ENCODE data around the gene KMO.

Gene KMO

DNA sequence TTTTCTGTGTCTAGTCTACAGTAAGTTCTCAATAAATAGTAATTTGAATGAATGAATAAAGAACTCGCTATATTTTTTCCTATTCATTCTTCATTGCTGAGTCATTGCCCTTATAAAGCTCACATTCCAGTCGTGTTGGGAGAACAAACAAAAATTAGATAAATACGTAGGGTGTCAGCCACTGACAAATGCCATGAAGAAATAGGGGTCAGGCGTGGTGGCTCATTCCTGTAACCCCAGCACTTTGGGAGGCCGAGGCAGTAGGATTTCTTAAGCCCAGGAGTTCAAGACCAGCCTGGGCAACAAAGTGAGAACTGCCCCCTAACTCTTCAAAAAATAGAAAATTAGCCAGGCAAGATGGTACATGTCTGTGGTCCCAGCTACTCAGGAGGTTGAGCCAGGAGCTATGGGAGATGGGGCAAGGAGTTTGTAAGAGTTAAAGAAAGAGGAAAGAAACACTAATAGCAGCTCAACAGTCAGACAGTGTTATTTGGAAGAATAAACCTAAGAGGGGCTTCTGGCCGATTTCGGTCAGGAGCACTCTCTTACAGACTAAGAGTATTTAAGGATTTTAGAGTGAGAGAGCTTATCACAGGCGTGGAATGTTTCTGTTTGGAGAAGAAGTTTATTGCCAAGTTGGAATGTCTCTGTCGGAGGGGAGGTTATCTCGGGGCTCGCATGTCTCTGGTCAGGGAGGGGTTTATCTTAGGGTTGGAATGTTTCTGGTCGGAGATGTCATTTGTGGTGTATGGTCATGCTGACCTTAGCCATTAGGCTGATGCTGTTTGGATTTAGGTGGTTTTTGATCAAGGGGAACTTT is 109.8 kb downstream of the KMO start:
- Histone ChIP-seq H3K4me3 (ENCODE audit: low read depth, low read length) (no peak overlapping the region), H3K36me3 (no peaks in the 10 kb centered on the region), H3K27ac (no peak overlapping the region), H3K9me3 (ENCODE audit: severe bottlenecking) (peaks cover 16% of the 10 kb centered on the region), H3K27me3 (ENCODE audit: insufficient read depth, low read depth, severe bottlenecking) (no peaks in the 10 kb centered on the region)
- no peak for DNase-seq
- no peak for TF ChIP-seq CTCF (IDR thresholded peaks at IDR 0.05; ENCODE audit: low read depth, low read length)

DNA sequence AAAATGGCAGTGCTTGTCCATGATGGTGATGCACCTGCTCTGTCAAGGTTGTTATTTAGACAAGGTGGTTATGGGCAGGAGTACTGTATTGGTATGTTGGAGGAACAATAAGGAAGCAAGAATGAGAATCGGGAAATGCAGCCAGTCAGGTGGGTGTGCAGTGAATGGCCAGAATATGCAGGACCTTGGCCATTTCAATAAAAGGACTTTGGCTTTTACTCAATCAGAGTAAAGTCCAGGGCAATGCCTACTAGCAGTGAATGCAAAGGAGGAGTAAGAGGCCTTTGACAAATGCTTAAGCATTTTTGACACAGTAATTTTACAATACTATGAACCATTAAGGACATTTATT is 110.4 kb downstream of the KMO start:
- Histone ChIP-seq H3K9me3 (ENCODE audit: severe bottlenecking) (peaks cover 16% of the 10 kb centered on the region), H3K27me3 (ENCODE audit: insufficient read depth, low read depth, severe bottlenecking) (no peaks in the 10 kb centered on the region), H3K27ac (no peak overlapping the region), H3K4me3 (ENCODE audit: low read depth, low read length) (no peak overlapping the region), H3K36me3 (no peaks in the 10 kb centered on the region)
- no peak for DNase-seq
- no peak for TF ChIP-seq CTCF (IDR thresholded peaks at IDR 0.05; ENCODE audit: low read depth, low read length)

- no peak for DNase-seq
- no peak for TF ChIP-seq CTCF (IDR thresholded peaks at IDR 0.05; ENCODE audit: low read depth, low read length)
- Histone ChIP-seq H3K27ac (no peak overlapping the region), H3K36me3 (no peaks in the 10 kb centered on the region), H3K9me3 (ENCODE audit: severe bottlenecking) (peaks cover 16% of the 10 kb centered on the region), H3K4me3 (ENCODE audit: low read depth, low read length) (no peak overlapping the region), H3K27me3 (ENCODE audit: insufficient read depth, low read depth, severe bottlenecking) (no peaks in the 10 kb centered on the region)
Measured at GRCh38 chr1:241644259-241644658, 112.1 kb downstream of the KMO start.

DNA sequence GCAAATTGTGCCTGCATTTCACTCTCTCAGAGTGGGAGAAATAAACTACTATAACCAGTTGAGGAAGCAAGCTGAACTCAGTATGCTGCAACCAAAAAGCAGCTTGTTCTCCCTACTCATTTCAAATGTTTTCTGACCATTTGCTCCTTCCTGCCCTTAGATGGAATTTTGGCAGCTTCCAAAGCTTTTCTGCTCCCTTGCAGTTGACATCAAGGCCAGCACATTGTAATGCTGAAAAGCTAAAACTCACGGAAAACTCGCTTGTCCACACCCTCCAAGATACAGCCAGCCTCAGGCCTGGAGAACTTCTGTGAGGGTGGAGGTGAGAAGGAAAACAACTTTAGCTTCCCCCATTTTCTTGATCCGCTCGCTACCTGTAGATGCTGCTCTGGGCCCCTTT is 113.0 kb downstream of the KMO start:
- DNase-seq: no peak
- H3K9me3 ChIP-seq (ENCODE audit: severe bottlenecking): peaks cover 16% of the 10 kb centered on the region
- H3K36me3 ChIP-seq: no peaks in the 10 kb centered on the region
- no peak overlapping the region for H3K4me3 ChIP-seq (ENCODE audit: low read depth, low read length)
- H3K27ac ChIP-seq: no peak overlapping the region
- no peak for TF ChIP-seq CTCF (IDR thresholded peaks at IDR 0.05; ENCODE audit: low read depth, low read length)
- peaks cover 4% of the 10 kb centered on the region for H3K27me3 ChIP-seq (ENCODE audit: insufficient read depth, low read depth, severe bottlenecking)
